A673 (cell line): Measurements from ENCODE around the gene MYO5B. TPM values are rescaled to one million over a fixed set of nuclear protein-coding genes. Genes with fewer than 3 reads are reported as not detected.

Experiments
- BruUV-seq: library from RNA; stranded (reverse); fragments of 400-500 nt; replicated peaks from 2 replicates; lab custom pipeline; 2021; lab: Mats Ljungman, UMichigan
- CTCF ChIA-PET: fragments of 300-600 bp; sonication (Branson Sonifier 250); formaldehyde crosslinking; loops from one replicate; lab custom pipeline; 2022; ENCODE audit warnings: antibody characterized with exemption; lab: Charles Lee
- POLR2A ChIA-PET: fragments of 300-600 bp; sonication (Branson Sonifier 250); formaldehyde crosslinking; loops from one replicate; lab custom pipeline; 2022; ENCODE audit warnings: antibody characterized with exemption; ENCODE audit not compliant: low non-redundant PET; lab: Charles Lee
- DNase-seq: peaks from one replicate; pipeline ENCODE4 v3.0.0-alpha.2; 2015; ENCODE audit warnings: low spot score
- H3K27ac ChIP-seq: fragments of 200-600 bp; sonication (generic); 2 replicates; pipeline ENCODE4 v1.5.1; 2016; ENCODE audit warnings: mixed run types, low read depth, mild to moderate bottlenecking, mixed read lengths, antibody characterized with exemption, low read length; ENCODE audit not compliant: poor library complexity, severe bottlenecking
- H3K27me3 ChIP-seq: fragments of 200-600 bp; sonication (generic); replicated peaks from 2 replicates; pipeline ENCODE4 v1.6.1; 2017; ENCODE audit warnings: mixed run types, low read depth, mild to moderate bottlenecking, mixed read lengths, antibody characterized with exemption, low read length; ENCODE audit not compliant: insufficient read depth, poor library complexity
- H3K36me3 ChIP-seq: fragments of 200-600 bp; sonication (generic); 2 replicates; pipeline ENCODE4 v1.6.1; 2016; ENCODE audit warnings: mixed run types, mild to moderate bottlenecking, mixed read lengths, antibody characterized with exemption, low read length; ENCODE audit not compliant: insufficient read depth, poor library complexity, severe bottlenecking
- H3K4me1 ChIP-seq: fragments of 200-600 bp; sonication (generic); 2 replicates; pipeline ENCODE4 v1.6.1; 2017; ENCODE audit warnings: mixed run types, mild to moderate bottlenecking, mixed read lengths, antibody characterized with exemption, low read length; ENCODE audit not compliant: insufficient read depth, poor library complexity, severe bottlenecking
- H3K4me3 ChIP-seq: fragments of 200-600 bp; sonication (generic); 2 replicates; pipeline ENCODE4 v1.5.1; 2016; ENCODE audit warnings: low read depth, mixed run types, mild to moderate bottlenecking, mixed read lengths, low read length; ENCODE audit not compliant: poor library complexity, severe bottlenecking
- H3K9me3 ChIP-seq: fragments of 200-600 bp; sonication (generic); 2 replicates; pipeline ENCODE4 v1.6.1; 2016; ENCODE audit warnings: mixed run types, low read depth, mild to moderate bottlenecking, mixed read lengths, antibody characterized with exemption, low read length; ENCODE audit not compliant: poor library complexity, severe bottlenecking
- EZH2 ChIP-seq: fragments of 200-600 bp; sonication (generic); IDR thresholded peaks from 2 replicates; pipeline ENCODE4 v1.6.1; 2017; ENCODE audit warnings: borderline replicate concordance, low read depth, mild to moderate bottlenecking, mixed read lengths, antibody characterized with exemption, low read length; ENCODE audit not compliant: poor library complexity, severe bottlenecking
- intact Hi-C: fragments of 100-400 bp; cut with micrococcal nuclease; formaldehyde crosslinking; loops from one replicate; pipeline ENCODE4 v1.10.0; 2022; ENCODE audit not compliant: unreplicated experiment
- total RNA-seq: library from RNA; stranded (reverse); gene quantifications from 2 replicates; pipeline ENCODE4 v1.2.3, GENCODE V29; 2021
- TF ChIP-seq, protein P1 (sequence below): fragments of 300-800, 200-600 bp; sonication (generic); conservative IDR thresholded peaks from 2 replicates; pipeline ENCODE4 v1.5.1; 2017; ENCODE audit warnings: low read depth, mild to moderate bottlenecking, antibody characterized with exemption, low read length, moderate library complexity, mixed read lengths

The MYO5B gene
- total RNA-seq, 1 experiment from 2014 or later: 0.30 TPM

DNA sequence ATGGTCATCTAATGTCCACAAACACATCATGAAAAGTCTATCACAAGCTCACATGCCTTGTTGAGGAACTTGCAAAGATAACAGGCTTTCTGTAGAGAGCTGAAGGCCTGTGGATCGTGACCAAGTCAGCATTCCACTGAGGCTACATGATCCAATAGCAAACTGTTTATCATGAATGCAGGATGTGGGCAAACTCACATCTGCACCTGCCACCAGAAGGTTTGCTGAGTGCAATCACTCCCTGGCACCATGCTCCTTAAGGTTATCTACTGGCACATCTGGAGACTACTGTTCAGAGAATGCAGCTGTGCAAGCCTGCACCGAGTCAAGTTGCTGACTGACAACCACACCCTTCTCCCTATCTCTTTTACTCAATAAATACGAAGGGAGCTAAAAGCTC lies 314.3 kb downstream of the MYO5B start:
- Histone ChIP-seq H3K4me3 (no peak overlapping the region), H3K9me3 (no peaks in the 10 kb centered on the region), H3K4me1 (no peaks in the 10 kb centered on the region), H3K27me3 (peaks cover 46% of the 10 kb centered on the region), H3K27ac (no peak overlapping the region), H3K36me3 (no peaks in the 10 kb centered on the region)
- BruUV-seq: no TSS peak
- CTCF ChIA-PET: no interaction called here
- POLR2A ChIA-PET: no interaction called here
- intact Hi-C loops: no loop called here
- DNase-seq: no peak
- TF ChIP-seq, protein P1, sequence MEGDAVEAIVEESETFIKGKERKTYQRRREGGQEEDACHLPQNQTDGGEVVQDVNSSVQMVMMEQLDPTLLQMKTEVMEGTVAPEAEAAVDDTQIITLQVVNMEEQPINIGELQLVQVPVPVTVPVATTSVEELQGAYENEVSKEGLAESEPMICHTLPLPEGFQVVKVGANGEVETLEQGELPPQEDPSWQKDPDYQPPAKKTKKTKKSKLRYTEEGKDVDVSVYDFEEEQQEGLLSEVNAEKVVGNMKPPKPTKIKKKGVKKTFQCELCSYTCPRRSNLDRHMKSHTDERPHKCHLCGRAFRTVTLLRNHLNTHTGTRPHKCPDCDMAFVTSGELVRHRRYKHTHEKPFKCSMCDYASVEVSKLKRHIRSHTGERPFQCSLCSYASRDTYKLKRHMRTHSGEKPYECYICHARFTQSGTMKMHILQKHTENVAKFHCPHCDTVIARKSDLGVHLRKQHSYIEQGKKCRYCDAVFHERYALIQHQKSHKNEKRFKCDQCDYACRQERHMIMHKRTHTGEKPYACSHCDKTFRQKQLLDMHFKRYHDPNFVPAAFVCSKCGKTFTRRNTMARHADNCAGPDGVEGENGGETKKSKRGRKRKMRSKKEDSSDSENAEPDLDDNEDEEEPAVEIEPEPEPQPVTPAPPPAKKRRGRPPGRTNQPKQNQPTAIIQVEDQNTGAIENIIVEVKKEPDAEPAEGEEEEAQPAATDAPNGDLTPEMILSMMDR: no peak

DNA sequence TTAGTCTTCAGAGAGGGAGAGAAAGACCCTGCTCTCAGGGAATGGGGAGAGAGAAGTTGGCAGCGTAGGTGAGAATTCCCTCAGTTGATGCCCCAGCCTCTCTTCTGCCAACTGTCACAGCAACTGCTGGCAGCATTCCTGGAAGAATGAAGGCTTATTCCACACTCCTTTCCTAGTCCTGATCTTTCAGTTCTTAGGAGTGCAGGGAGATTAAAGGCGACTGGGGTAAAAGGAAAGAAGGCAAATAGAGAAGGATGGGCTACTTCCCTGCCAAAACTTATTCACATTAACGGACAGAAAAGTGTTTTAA lies 315.7 kb downstream of the MYO5B start:
- Histone ChIP-seq H3K4me1 (no peaks in the 10 kb centered on the region), H3K36me3 (no peaks in the 10 kb centered on the region), H3K4me3 (no peak overlapping the region), H3K9me3 (no peaks in the 10 kb centered on the region), H3K27me3 (peaks cover 46% of the 10 kb centered on the region), H3K27ac (no peak overlapping the region)
- intact Hi-C loops: loop anchor here (10.0 kb wide), 1 partner anchor 476 kb away; no protein-coding TSS in a partner anchor
- ChIA-PET CTCF (no interaction called here), POLR2A (no interaction called here)
- TF ChIP-seq EZH2: no peak
- TF ChIP-seq, protein P1: no peak
- no peak for DNase-seq
- no TSS peak for BruUV-seq

DNA sequence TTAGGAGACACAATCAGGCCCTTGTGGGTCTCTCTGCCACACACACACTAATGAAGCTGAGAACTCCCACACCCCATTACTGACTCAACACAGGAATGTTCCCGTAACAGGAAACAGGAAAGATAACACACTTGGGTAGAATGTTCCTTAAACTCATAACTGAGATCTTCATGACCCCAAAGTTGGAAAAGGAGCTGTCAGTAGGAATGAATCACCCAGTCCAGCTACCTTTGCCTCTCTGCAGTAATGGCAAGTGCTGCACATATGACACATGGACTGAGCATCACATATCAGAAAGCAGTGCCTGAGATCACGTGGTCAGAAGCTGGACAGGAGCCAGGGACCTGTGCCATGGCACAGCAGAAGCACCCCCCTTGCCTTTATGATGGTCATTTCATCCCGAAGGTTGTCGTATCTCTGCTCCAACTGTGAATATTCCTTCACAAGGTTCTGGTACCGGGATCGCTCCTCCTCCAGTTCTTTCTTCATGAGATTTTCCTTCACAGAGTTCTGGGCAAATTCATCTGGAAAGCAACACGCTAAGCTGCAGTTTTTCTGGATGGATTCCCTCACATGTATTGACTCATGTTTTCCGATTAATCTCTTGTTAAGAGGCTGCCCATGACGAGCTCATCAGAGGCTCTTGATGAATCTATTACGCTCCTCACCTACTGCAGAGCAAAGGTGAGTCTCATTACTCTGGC lies 316.2 kb downstream of the MYO5B start:
- Histone ChIP-seq H3K4me3 (no peak overlapping the region), H3K36me3 (no peaks in the 10 kb centered on the region), H3K27ac (no peak overlapping the region), H3K9me3 (no peaks in the 10 kb centered on the region), H3K4me1 (no peaks in the 10 kb centered on the region), H3K27me3 (peaks cover 46% of the 10 kb centered on the region)
- no peak for DNase-seq
- POLR2A ChIA-PET: no interaction called here
- intact Hi-C loops: loop anchor here (10.0 kb wide), 1 partner anchor 476 kb away; no protein-coding TSS in a partner anchor
- no peak for TF ChIP-seq EZH2
- TF ChIP-seq, protein P1: no peak
- CTCF ChIA-PET: no interaction called here
- no TSS peak for BruUV-seq
